HCT116 (cell line): ENCODE results near the gene RUVBL1. TPM values are rescaled to one million over a fixed set of nuclear protein-coding genes. Genes with fewer than 3 reads are reported as not detected.

Experiments
- ATAC-seq: fragments of 200-7000 bp; cut with Tn5 transposase; 2 replicates; pipeline ENCODE4 v1.9.1; 2020; ENCODE audit warnings: mild to moderate bottlenecking, moderate library complexity
- BruUV-seq: library from RNA; stranded (reverse); fragments of 400-500 nt; replicated peaks from 2 replicates; lab custom pipeline; 2021; lab: Mats Ljungman, UMichigan
- CTCF ChIA-PET: fragments of 300-600 bp; sonication (Branson Sonifier 250); formaldehyde crosslinking; loops from one replicate; lab custom pipeline; 2021; ENCODE audit warnings: antibody characterized with exemption; lab: Charles Lee
- POLR2A ChIA-PET: fragments of 300-600, 350-600 bp; sonication (Branson Sonifier 250); formaldehyde crosslinking; loops from one replicate; lab custom pipeline; 2021; ENCODE audit warnings: antibody characterized with exemption; lab: Charles Lee
- RAD21 ChIA-PET, 2 experiments: fragments of 300-600 bp; sonication (Branson Sonifier 250); formaldehyde crosslinking; loops; one replicate each; lab custom pipeline; 2023; ENCODE audit warnings: low total read pairs in 2 of 2; ENCODE audit not compliant: uncharacterized antibody in 2 of 2, unreplicated experiment in 2 of 2, low non-redundant PET in 1 of 2; lab: Charles Lee
- DNase-seq: peaks from one replicate; pipeline ENCODE4 v3.0.0-alpha.2; 2010; ENCODE audit warnings: low read depth, low spot score
- H2AFZ ChIP-seq: fragments of 200-600 bp; shearing (Covaris generic), sonication (generic); 2 replicates; pipeline ENCODE4 v1.6.1; 2017; ENCODE audit warnings: low read depth, mixed run types, mixed read lengths, antibody characterized with exemption, low read length; ENCODE audit not compliant: poor library complexity, severe bottlenecking
- H3K27ac ChIP-seq: 2 replicates; pipeline ENCODE4 v1.5.1; 2012; ENCODE audit warnings: low read depth, low read length
- H3K27me3 ChIP-seq: fragments of 200-600 bp; sonication (generic); 2 replicates; pipeline ENCODE4 v1.6.1; 2016; ENCODE audit warnings: mixed run types, low read length, mixed read lengths; ENCODE audit not compliant: insufficient read depth
- H3K36me3 ChIP-seq, 2 experiments: fragments of 200-500 bp in 1 of 2; fragments of 200-600 bp in 1 of 2; sonication (Bioruptor generic) in 1 of 2; sonication (generic) in 1 of 2; 2 replicates each; pipeline versions ENCODE4 v1.5.1 to v1.6.1; 2014 to 2016; ENCODE audit warnings: low read length in 2 of 2, inconsistent platforms in 1 of 2, mixed read lengths in 1 of 2, mixed run types in 1 of 2; ENCODE audit not compliant: insufficient read depth in 2 of 2, control insufficient read depth in 1 of 2
- H3K4me1 ChIP-seq, 2 experiments: fragments of 200-600 bp in 1 of 2; sonication (generic) in 1 of 2; 2 replicates each; pipeline versions ENCODE4 v1.5.1 to v1.6.1; 2012 to 2017; ENCODE audit warnings: low read length in 2 of 2, inconsistent platforms in 1 of 2, mild to moderate bottlenecking in 1 of 2, mixed read lengths in 1 of 2, mixed run types in 1 of 2, moderate library complexity in 1 of 2; ENCODE audit not compliant: insufficient read depth in 2 of 2, control insufficient read depth in 1 of 2
- H3K4me2 ChIP-seq: fragments of 200-600 bp; sonication (generic); 2 replicates; pipeline ENCODE4 v1.6.1; 2017; ENCODE audit warnings: mixed run types, low read length, mixed read lengths
- H3K4me3 ChIP-seq, 2 experiments: fragments of 200-600 bp in 1 of 2; sonication (generic) in 1 of 2; replicated peaks in 1 of 2; 2 replicates each; pipeline ENCODE4 v1.5.1; 2011 to 2016; ENCODE audit warnings: low read length in 2 of 2, control low read depth in 1 of 2, low read depth in 1 of 2, mild to moderate bottlenecking in 1 of 2, mixed read lengths in 1 of 2, mixed run types in 1 of 2
- H3K79me2 ChIP-seq: fragments of 200-600 bp; sonication (generic); 2 replicates; pipeline ENCODE4 v1.6.1; 2017; ENCODE audit warnings: mild to moderate bottlenecking, mixed run types, low read length, moderate library complexity, mixed read lengths; ENCODE audit not compliant: insufficient read depth
- H3K9ac ChIP-seq: fragments of 200-600 bp; sonication (generic); 2 replicates; pipeline ENCODE4 v1.6.1; 2016; ENCODE audit warnings: low read length, mixed read lengths
- H3K9me2 ChIP-seq: fragments of 200-600 bp; sonication (generic), shearing (Covaris generic); 2 replicates; pipeline ENCODE4 v1.6.1; 2017; ENCODE audit warnings: mixed run types, mild to moderate bottlenecking, moderate library complexity; ENCODE audit not compliant: insufficient read depth
- H3K9me3 ChIP-seq, 2 experiments: fragments of 200-500 bp in 1 of 2; fragments of 200-600 bp in 1 of 2; sonication (Bioruptor generic) in 1 of 2; sonication (generic) in 1 of 2; 2 replicates each; pipeline ENCODE4 v1.6.1; 2014 to 2017; ENCODE audit warnings: low read length in 2 of 2, mixed read lengths in 2 of 2, inconsistent platforms in 1 of 2, low read depth in 1 of 2, mild to moderate bottlenecking in 1 of 2, mixed run types in 1 of 2, moderate library complexity in 1 of 2; ENCODE audit not compliant: control insufficient read depth in 1 of 2, insufficient read depth in 1 of 2
- H4K20me1 ChIP-seq: fragments of 200-600 bp; sonication (generic), shearing (Covaris generic); 2 replicates; pipeline ENCODE4 v1.6.1; 2017; ENCODE audit warnings: mixed run types, mild to moderate bottlenecking, moderate library complexity; ENCODE audit not compliant: insufficient read depth
- CBX3 ChIP-seq: IDR thresholded peaks from 2 replicates; pipeline ENCODE4 v1.6.1; 2012; ENCODE audit warnings: low read depth
- CEBPB ChIP-seq: IDR thresholded peaks from 2 replicates; pipeline ENCODE4 v1.6.1; 2012; ENCODE audit warnings: low read depth
- EGR1 ChIP-seq: IDR thresholded peaks from 2 replicates; pipeline ENCODE4 v1.6.1; 2012; ENCODE audit warnings: low read depth
- ELF1 ChIP-seq: IDR thresholded peaks from 2 replicates; pipeline ENCODE4 v1.6.1; 2012; ENCODE audit warnings: low read depth, borderline replicate concordance
- EZH2 ChIP-seq: fragments of 200-600 bp; sonication (generic); IDR thresholded peaks from 2 replicates; pipeline ENCODE4 v1.6.1; 2017; ENCODE audit warnings: antibody characterized with exemption, mixed run types
- EZH2phosphoT487 ChIP-seq: fragments of 200-600 bp; IDR thresholded peaks from 2 replicates; pipeline ENCODE4 v1.6.1; 2018; ENCODE audit warnings: antibody characterized with exemption, borderline replicate concordance
- JUND ChIP-seq: IDR thresholded peaks from 2 replicates; pipeline ENCODE4 v1.6.1; 2012
- POLR2A ChIP-seq: IDR thresholded peaks from 2 replicates; pipeline ENCODE4 v1.7.0; 2011; ENCODE audit warnings: borderline replicate concordance; ENCODE audit not compliant: insufficient read depth, insufficient read length; ENCODE audit errors: extremely low read depth
- POLR2AphosphoS5 ChIP-seq: IDR thresholded peaks from 2 replicates; pipeline ENCODE4 v1.6.1; 2011; ENCODE audit warnings: mild to moderate bottlenecking, low read depth, low read length, moderate library complexity
- REST ChIP-seq: IDR thresholded peaks from 2 replicates; pipeline ENCODE4 v1.6.1; 2012; ENCODE audit warnings: low read depth
- SP1 ChIP-seq: IDR thresholded peaks from 2 replicates; pipeline ENCODE4 v1.6.1; 2012; ENCODE audit warnings: low read depth
- SRF ChIP-seq: IDR thresholded peaks from 2 replicates; pipeline ENCODE4 v1.6.1; 2012; ENCODE audit warnings: low read depth
- TCF7L2 ChIP-seq: IDR thresholded peaks from 2 replicates; pipeline ENCODE4 v1.7.0; 2011; ENCODE audit warnings: borderline replicate concordance, inconsistent platforms; ENCODE audit not compliant: insufficient read depth, insufficient read length; ENCODE audit errors: extremely low read depth
- YY1 ChIP-seq: IDR thresholded peaks from 2 replicates; pipeline ENCODE4 v1.6.1; 2011; ENCODE audit warnings: low read length, low read depth, moderate library complexity, mild to moderate bottlenecking; ENCODE audit not compliant: insufficient replicate concordance; ENCODE audit errors: extremely low read depth
- ZNF274 ChIP-seq: fragments of 200-500 bp; sonication (Bioruptor generic); IDR thresholded peaks from 2 replicates; pipeline ENCODE4 v1.6.1; 2014; ENCODE audit warnings: mild to moderate bottlenecking, low read depth, low read length, inconsistent platforms
- intact Hi-C: fragments of 100-400 bp; cut with micrococcal nuclease; formaldehyde crosslinking; loops from 2 replicates; pipeline ENCODE4 v1.10.0; 2022
- total RNA-seq: library from RNA; stranded (reverse); gene quantifications from one replicate; pipeline ENCODE4 v1.2.1, GENCODE V29; 2021; ENCODE audit not compliant: unreplicated experiment

The RUVBL1 gene
- total RNA-seq, 1 experiment from 2014 or later: 129 TPM

GRCh38 chr3:128056258-128056657, 67.4 kb downstream of the RUVBL1 start:
- no TSS peak for BruUV-seq
- Histone ChIP-seq H3K4me2 (no peak overlapping the region), H3K4me3 (no peak overlapping the region), H3K9me3 (no peaks in the 10 kb centered on the region), H3K27me3 (no peaks in the 10 kb centered on the region), H3K79me2 (peaks cover 76% of the 10 kb centered on the region), H3K9me2 (no peaks in the 10 kb centered on the region), H3K36me3 (peaks cover 51 to 55% of the 10 kb centered on the region in 2 experiments), H3K4me1 (peaks cover 6 to 17% of the 10 kb centered on the region in 2 experiments), H2AFZ (no peak overlapping the region), H4K20me1 (peaks cover 17% of the 10 kb centered on the region; the same call in 1 of the 2 replicates), H3K27ac (no peak overlapping the region), H3K9ac (no peak overlapping the region)
- intact Hi-C loops: loop anchor here (10.0 kb wide), 1 partner anchor 461 kb away; the partner anchor contains the start of genes MCM2 and TPRA1
- no peak for DNase-seq
- TF ChIP-seq JUND (no peak), ZNF274 (no peak), POLR2AphosphoS5 (no peak), EZH2phosphoT487 (no peak), POLR2A (no peak), SP1 (no peak), YY1 (no peak), EGR1 (no peak), CEBPB (no peak), SRF (no peak), CBX3 (no peak), ELF1 (no peak), TCF7L2 (no peak), REST (no peak), EZH2 (no peak)
- ChIA-PET CTCF (no interaction called here), RAD21 (no interaction called here), POLR2A (interaction anchor here (1.4 kb wide), 1 partner anchor 10 kb away, joined by 4 read pairs; no protein-coding TSS in a partner anchor)
- no peak for ATAC-seq
